SH-SY5Y (cell line): ENCODE measurements around the gene TCF7.

Source experiments
- GATA2 ChIP-seq: IDR thresholded peaks from 2 replicates; pipeline ENCODE4 v1.6.1; 2011; ENCODE audit warnings: mild to moderate bottlenecking, low read depth, low read length
- GATA3 ChIP-seq: IDR thresholded peaks from 2 replicates; pipeline ENCODE4 v1.6.1; 2011; ENCODE audit warnings: low read depth, mild to moderate bottlenecking, low read length, moderate library complexity

DNA sequence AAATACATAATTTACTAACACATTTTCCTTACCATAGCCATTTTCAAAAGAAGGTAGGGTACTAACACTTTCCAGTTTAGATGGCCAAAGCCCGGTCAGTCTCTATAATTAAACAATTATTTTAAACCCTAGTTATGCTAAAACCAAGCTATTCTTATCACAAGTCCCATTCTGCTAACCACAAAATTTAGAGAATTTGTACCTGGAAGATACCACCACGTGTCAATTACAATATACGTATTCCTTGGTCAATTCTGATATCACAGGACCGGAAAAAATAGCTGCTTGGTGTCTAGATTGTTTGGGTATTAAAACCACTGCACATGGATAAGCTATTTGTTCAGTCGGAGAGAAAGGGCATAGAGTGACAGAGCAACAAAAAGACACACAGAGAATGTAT, 81.2 kb downstream of the TCF7 start:
- TF ChIP-seq GATA2 (no peak), GATA3 (no peak)
